HepG2 (cell line): ENCODE results near the gene NEU1. TPM values are rescaled to one million over a fixed set of nuclear protein-coding genes. Genes with fewer than 3 reads are reported as not detected.
A peak's percentile ranks its signal among the peaks of the same experiment; 100 is the strongest.

ENCODE experiments used
- CEBPG ChIP-seq: IDR thresholded peaks from 2 replicates; pipeline ENCODE4 v1.6.1; 2016
- DMAP1 ChIP-seq: IDR thresholded peaks from 2 replicates; pipeline ENCODE4 v1.6.1; 2016
- GATAD1 ChIP-seq: IDR thresholded peaks from 2 replicates; pipeline ENCODE4 v1.6.1; 2016; ENCODE audit warnings: missing genetic modification reagents, missing compliant biosample characterization
- HIVEP1 ChIP-seq: sonication (generic); formaldehyde crosslinking; IDR thresholded peaks from 2 replicates; pipeline ENCODE4 v1.4.0; 2020; ENCODE audit warnings: mild to moderate bottlenecking, missing genetic modification reagents
- MTA1 ChIP-seq: sonication (generic); formaldehyde crosslinking; IDR thresholded peaks from 2 replicates; pipeline ENCODE4 v1.4.0; 2020; ENCODE audit warnings: missing genetic modification reagents, mild to moderate bottlenecking, borderline replicate concordance
- RAD21 ChIP-seq: fragments of 450-650 bp; formaldehyde crosslinking; IDR thresholded peaks from 2 replicates; pipeline ENCODE4 v1.5.0; 2020; ENCODE audit warnings: mild to moderate bottlenecking
- RXRA ChIP-seq: sonication (generic); formaldehyde crosslinking; IDR thresholded peaks from 2 replicates; pipeline ENCODE4 v1.5.1; 2020; ENCODE audit warnings: missing genetic modification reagents
- SIX1 ChIP-seq: sonication (generic); formaldehyde crosslinking; IDR thresholded peaks from 2 replicates; pipeline ENCODE4 v1.4.0; 2020; ENCODE audit warnings: missing genetic modification reagents, borderline replicate concordance
- THAP11 ChIP-seq: IDR thresholded peaks from 2 replicates; pipeline ENCODE4 v1.6.1; 2016; ENCODE audit warnings: missing biosample characterization, missing genetic modification reagents
- ZNF510 ChIP-seq: sonication (generic); formaldehyde crosslinking; IDR thresholded peaks from 2 replicates; pipeline ENCODE4 v1.4.0; 2020; ENCODE audit warnings: low read depth, mild to moderate bottlenecking, missing genetic modification reagents
- ZNF788 ChIP-seq: sonication (generic); formaldehyde crosslinking; IDR thresholded peaks from 2 replicates; pipeline ENCODE4 v1.5.0; 2020; ENCODE audit warnings: mild to moderate bottlenecking, missing genetic modification reagents, borderline replicate concordance
- polyA plus RNA-seq, 8 experiments: library from polyadenylated mRNA; depleted of rRNA in 3 of 8; stranded (reverse) in 7 of 8; unstranded in 1 of 8; fragments of >200 nt; fragmentation: Illumina TruSeq in 4 of 8; extraction: Trizol in 4 of 8; gene quantifications; 2 replicates each; pipeline versions ENCODE4 v1.2.1 to v1.2.3, GENCODE V29; 2011 to 2016; ENCODE audit warnings: low read depth in 4 of 8, missing spikeins in 1 of 8, mixed read lengths in 1 of 8; ENCODE audit not compliant: insufficient read depth in 1 of 8
- total RNA-seq, 5 experiments: library from RNA; depleted of rRNA; stranded (reverse); fragments of >200 nt; fragmentation: Illumina TruSeq; extraction: Trizol; gene quantifications; 2 replicates each; pipeline ENCODE4 v1.2.3, GENCODE V29; 2016; ENCODE audit warnings: low read depth in 1 of 5
- TF ChIP-seq, protein P1 (sequence below): sonication (generic); formaldehyde crosslinking; IDR thresholded peaks from 2 replicates; pipeline ENCODE4 v1.4.0; 2020; ENCODE audit warnings: mild to moderate bottlenecking, missing genetic modification reagents
- TF ChIP-seq, protein P2 (sequence below): sonication (generic); formaldehyde crosslinking; IDR thresholded peaks from 2 replicates; pipeline ENCODE4 v1.5.1; 2020; ENCODE audit warnings: mild to moderate bottlenecking, missing genetic modification reagents, moderate library complexity
- TF ChIP-seq, protein P3 (sequence below): sonication (generic); formaldehyde crosslinking; IDR thresholded peaks from 2 replicates; pipeline ENCODE4 v1.9.0; 2022; ENCODE audit warnings: low read depth, missing genetic modification reagents
- TF ChIP-seq, protein P4 (sequence below): IDR thresholded peaks from 2 replicates; pipeline ENCODE4 v1.6.1; 2018; ENCODE audit warnings: missing genetic modification reagents, mild to moderate bottlenecking, missing compliant biosample characterization
- TF ChIP-seq, protein P5 (sequence below): sonication (generic); formaldehyde crosslinking; IDR thresholded peaks from 2 replicates; pipeline ENCODE4 v1.4.0; 2020; ENCODE audit warnings: missing genetic modification reagents, low read depth, mild to moderate bottlenecking, borderline replicate concordance
- TF ChIP-seq, protein P6 (sequence below): sonication (generic); formaldehyde crosslinking; IDR thresholded peaks from 2 replicates; pipeline ENCODE4 v1.5.0; 2020; ENCODE audit warnings: mild to moderate bottlenecking, missing genetic modification reagents, moderate library complexity

The NEU1 gene
- total and polyA plus RNA-seq, 2 of the 13 experiments (the other 11 are each of a cell fraction or from before 2014, with no cell fraction given) = 215 to 297 TPM

DNA sequence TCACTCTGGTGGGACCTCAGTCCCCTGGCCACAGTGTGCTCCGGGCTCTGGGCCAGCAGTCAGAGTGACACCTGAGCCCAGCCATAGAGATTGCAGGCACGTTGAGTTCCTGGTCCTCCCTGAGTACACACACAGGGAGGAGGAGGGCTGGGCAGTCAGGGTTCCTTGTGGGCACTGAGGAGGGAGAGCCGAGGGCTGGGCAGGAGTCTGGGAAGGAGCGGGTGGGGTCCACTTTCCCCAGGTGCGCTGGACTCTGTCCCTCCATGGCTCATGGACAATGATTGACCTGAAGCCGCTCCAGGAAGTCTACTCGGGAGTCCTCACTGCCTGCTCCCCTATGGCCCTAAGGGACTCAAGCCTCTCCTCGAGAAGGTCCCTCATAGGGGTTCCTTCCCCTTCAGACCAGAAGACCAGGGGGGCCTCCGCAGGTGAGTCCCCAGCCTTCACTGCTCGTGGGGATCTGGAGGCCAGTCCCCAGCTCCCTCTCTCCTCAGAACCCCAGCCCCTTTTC, 15.1 kb upstream of the NEU1 start (continued):
- TF ChIP-seq, protein P1, sequence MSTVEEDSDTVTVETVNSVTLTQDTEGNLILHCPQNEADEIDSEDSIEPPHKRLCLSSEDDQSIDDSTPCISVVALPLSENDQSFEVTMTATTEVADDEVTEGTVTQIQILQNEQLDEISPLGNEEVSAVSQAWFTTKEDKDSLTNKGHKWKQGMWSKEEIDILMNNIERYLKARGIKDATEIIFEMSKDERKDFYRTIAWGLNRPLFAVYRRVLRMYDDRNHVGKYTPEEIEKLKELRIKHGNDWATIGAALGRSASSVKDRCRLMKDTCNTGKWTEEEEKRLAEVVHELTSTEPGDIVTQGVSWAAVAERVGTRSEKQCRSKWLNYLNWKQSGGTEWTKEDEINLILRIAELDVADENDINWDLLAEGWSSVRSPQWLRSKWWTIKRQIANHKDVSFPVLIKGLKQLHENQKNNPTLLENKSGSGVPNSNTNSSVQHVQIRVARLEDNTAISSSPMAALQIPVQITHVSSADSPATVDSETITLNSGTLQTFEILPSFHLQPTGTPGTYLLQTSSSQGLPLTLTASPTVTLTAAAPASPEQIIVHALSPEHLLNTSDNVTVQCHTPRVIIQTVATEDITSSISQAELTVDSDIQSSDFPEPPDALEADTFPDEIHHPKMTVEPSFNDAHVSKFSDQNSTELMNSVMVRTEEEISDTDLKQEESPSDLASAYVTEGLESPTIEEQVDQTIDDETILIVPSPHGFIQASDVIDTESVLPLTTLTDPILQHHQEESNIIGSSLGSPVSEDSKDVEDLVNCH (CRISPR knock-in tag) = peak; percentile 86; the same call in 1 of the 2 replicates
- TF ChIP-seq HIVEP1 (CRISPR knock-in tag) (0 out of 2 replicates have a peak, but pooled peaks have one; percentile 5), THAP11 (CRISPR knock-in tag) (peak; percentile 57; the same call in 1 of the 2 replicates), MTA1 (CRISPR knock-in tag) (peak; percentile 79; the same call in 1 of the 2 replicates), DMAP1 (no peak; the same call in 1 of the 2 replicates), RXRA (peak; percentile 73; the same call in 1 of the 2 replicates), GATAD1 (CRISPR knock-in tag) (peak; percentile 52; the same call in 1 of the 2 replicates), CEBPG (CRISPR knock-in tag) (0 out of 2 replicates have a peak, but pooled peaks have one; percentile 65), ZNF788 (CRISPR knock-in tag) (0 out of 2 replicates have a peak, but pooled peaks have one; percentile 33), SIX1 (CRISPR knock-in tag) (peak; percentile 81; the same call in 1 of the 2 replicates), RAD21 (CRISPR knock-in tag) (0 out of 2 replicates have a peak, but pooled peaks have one; percentile 17), ZNF510 (CRISPR knock-in tag) (0 out of 2 replicates have a peak, but pooled peaks have one; percentile 59)
- TF ChIP-seq, protein P2, sequence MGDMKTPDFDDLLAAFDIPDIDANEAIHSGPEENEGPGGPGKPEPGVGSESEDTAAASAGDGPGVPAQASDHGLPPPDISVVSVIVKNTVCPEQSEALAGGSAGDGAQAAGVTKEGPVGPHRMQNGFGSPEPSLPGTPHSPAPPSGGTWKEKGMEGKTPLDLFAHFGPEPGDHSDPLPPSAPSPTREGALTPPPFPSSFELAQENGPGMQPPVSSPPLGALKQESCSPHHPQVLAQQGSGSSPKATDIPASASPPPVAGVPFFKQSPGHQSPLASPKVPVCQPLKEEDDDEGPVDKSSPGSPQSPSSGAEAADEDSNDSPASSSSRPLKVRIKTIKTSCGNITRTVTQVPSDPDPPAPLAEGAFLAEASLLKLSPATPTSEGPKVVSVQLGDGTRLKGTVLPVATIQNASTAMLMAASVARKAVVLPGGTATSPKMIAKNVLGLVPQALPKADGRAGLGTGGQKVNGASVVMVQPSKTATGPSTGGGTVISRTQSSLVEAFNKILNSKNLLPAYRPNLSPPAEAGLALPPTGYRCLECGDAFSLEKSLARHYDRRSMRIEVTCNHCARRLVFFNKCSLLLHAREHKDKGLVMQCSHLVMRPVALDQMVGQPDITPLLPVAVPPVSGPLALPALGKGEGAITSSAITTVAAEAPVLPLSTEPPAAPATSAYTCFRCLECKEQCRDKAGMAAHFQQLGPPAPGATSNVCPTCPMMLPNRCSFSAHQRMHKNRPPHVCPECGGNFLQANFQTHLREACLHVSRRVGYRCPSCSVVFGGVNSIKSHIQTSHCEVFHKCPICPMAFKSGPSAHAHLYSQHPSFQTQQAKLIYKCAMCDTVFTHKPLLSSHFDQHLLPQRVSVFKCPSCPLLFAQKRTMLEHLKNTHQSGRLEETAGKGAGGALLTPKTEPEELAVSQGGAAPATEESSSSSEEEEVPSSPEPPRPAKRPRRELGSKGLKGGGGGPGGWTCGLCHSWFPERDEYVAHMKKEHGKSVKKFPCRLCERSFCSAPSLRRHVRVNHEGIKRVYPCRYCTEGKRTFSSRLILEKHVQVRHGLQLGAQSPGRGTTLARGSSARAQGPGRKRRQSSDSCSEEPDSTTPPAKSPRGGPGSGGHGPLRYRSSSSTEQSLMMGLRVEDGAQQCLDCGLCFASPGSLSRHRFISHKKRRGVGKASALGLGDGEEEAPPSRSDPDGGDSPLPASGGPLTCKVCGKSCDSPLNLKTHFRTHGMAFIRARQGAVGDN (CRISPR knock-in tag) = peak; percentile 77
- TF ChIP-seq, protein P3, sequence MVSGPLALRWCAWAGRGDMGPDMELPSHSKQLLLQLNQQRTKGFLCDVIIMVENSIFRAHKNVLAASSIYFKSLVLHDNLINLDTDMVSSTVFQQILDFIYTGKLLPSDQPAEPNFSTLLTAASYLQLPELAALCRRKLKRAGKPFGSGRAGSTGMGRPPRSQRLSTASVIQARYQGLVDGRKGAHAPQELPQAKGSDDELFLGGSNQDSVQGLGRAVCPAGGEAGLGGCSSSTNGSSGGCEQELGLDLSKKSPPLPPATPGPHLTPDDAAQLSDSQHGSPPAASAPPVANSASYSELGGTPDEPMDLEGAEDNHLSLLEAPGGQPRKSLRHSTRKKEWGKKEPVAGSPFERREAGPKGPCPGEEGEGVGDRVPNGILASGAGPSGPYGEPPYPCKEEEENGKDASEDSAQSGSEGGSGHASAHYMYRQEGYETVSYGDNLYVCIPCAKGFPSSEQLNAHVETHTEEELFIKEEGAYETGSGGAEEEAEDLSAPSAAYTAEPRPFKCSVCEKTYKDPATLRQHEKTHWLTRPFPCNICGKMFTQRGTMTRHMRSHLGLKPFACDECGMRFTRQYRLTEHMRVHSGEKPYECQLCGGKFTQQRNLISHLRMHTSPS (CRISPR knock-in tag) = peak; percentile 65; the same call in 1 of the 2 replicates
- TF ChIP-seq, protein P4, sequence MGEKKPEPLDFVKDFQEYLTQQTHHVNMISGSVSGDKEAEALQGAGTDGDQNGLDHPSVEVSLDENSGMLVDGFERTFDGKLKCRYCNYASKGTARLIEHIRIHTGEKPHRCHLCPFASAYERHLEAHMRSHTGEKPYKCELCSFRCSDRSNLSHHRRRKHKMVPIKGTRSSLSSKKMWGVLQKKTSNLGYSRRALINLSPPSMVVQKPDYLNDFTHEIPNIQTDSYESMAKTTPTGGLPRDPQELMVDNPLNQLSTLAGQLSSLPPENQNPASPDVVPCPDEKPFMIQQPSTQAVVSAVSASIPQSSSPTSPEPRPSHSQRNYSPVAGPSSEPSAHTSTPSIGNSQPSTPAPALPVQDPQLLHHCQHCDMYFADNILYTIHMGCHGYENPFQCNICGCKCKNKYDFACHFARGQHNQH (CRISPR knock-in tag) = 0 out of 2 replicates have a peak, but pooled peaks have one; percentile 49
- TF ChIP-seq, protein P5, sequence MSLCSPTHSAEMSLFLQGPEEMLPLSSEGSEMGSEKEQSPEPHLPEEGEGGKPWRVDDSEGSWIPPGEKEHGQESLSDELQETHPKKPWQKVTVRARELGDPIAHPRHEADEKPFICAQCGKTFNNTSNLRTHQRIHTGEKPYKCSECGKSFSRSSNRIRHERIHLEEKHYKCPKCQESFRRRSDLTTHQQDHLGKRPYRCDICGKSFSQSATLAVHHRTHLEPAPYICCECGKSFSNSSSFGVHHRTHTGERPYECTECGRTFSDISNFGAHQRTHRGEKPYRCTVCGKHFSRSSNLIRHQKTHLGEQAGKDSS (CRISPR knock-in tag) = peak; percentile 66; the same call in 1 of the 2 replicates
- TF ChIP-seq, protein P6, sequence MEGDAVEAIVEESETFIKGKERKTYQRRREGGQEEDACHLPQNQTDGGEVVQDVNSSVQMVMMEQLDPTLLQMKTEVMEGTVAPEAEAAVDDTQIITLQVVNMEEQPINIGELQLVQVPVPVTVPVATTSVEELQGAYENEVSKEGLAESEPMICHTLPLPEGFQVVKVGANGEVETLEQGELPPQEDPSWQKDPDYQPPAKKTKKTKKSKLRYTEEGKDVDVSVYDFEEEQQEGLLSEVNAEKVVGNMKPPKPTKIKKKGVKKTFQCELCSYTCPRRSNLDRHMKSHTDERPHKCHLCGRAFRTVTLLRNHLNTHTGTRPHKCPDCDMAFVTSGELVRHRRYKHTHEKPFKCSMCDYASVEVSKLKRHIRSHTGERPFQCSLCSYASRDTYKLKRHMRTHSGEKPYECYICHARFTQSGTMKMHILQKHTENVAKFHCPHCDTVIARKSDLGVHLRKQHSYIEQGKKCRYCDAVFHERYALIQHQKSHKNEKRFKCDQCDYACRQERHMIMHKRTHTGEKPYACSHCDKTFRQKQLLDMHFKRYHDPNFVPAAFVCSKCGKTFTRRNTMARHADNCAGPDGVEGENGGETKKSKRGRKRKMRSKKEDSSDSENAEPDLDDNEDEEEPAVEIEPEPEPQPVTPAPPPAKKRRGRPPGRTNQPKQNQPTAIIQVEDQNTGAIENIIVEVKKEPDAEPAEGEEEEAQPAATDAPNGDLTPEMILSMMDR (CRISPR knock-in tag) = peak; percentile 30; the same call in 1 of the 2 replicates
